Stimulated activated CD4-positive, alpha-beta T cell treated with anti-CD3 and anti-CD28 coated beads, Interleukin-15, amount 100 ng/mL, for 24 hours (primary cell): ENCODE data around the gene BRIX1.

Experiments used
- DNase-seq: peaks from one replicate; pipeline ENCODE4 v3.0.0-alpha.2; 2020

BRIX1 gene

GRCh38 chr5:34915139-34915855, at the start of gene BRIX1, which contains the start of gene RAD1:
TSS of gene BRIX1 (plus strand) at chr5:34915711. CDS start at chr5:34915739, 28 bp downstream.
TSS of gene RAD1 (minus strand) at chr5:34915504. CDS start at chr5:34914892, 612 bp downstream.
- DNase-seq, result peak; percentile 96

- no peak for DNase-seq
Observed at GRCh38 chr5:34866989-34867471, 48.5 kb upstream of the BRIX1 start.

GRCh38 chr5:34867660-34868059, 47.9 kb upstream of the BRIX1 start:
- DNase-seq, result no peak

GRCh38 chr5:34868791-34869190, 46.7 kb upstream of the BRIX1 start:
- DNase-seq, result no peak

- no peak for DNase-seq
Observed at GRCh38 chr5:34869256-34869655, 46.3 kb upstream of the BRIX1 start.

- no peak for DNase-seq
Observed at GRCh38 chr5:34870382-34870781, 45.1 kb upstream of the BRIX1 start.

GRCh38 chr5:34876275-34876674, 39.2 kb upstream of the BRIX1 start:
- DNase-seq, result no peak

- no peak for DNase-seq
Observed at GRCh38 chr5:34881246-34881645, 34.3 kb upstream of the BRIX1 start.

- DNase-seq, result no peak
Observed at GRCh38 chr5:34886392-34887119, 29.0 kb upstream of the BRIX1 start.

- DNase-seq, result no peak
Observed at GRCh38 chr5:34889394-34889793, 26.1 kb upstream of the BRIX1 start.

- DNase-seq, result no peak
Observed at GRCh38 chr5:34891981-34892380, 23.5 kb upstream of the BRIX1 start.

GRCh38 chr5:34892414-34892813, 23.1 kb upstream of the BRIX1 start:
- no peak for DNase-seq

GRCh38 chr5:34894716-34895115, 20.8 kb upstream of the BRIX1 start:
- DNase-seq, result no peak

- DNase-seq, result no peak
Observed at GRCh38 chr5:34895641-34896419, 19.7 kb upstream of the BRIX1 start.

GRCh38 chr5:34897646-34898045, 17.9 kb upstream of the BRIX1 start:
- no peak for DNase-seq

- DNase-seq, result peak; percentile 65
Observed at GRCh38 chr5:34898258-34898895, 17.1 kb upstream of the BRIX1 start.

- DNase-seq, result no peak
Observed at GRCh38 chr5:34899066-34899465, 16.4 kb upstream of the BRIX1 start.

- no peak for DNase-seq
Observed at GRCh38 chr5:34900652-34901051, 14.9 kb upstream of the BRIX1 start.

- no peak for DNase-seq
Observed at GRCh38 chr5:34903260-34903659, 12.3 kb upstream of the BRIX1 start.

- no peak for DNase-seq
Observed at GRCh38 chr5:34905564-34905963, 9.9 kb upstream of the BRIX1 start.

- DNase-seq, result no peak
Observed at GRCh38 chr5:34913072-34913471, 2.4 kb upstream of the BRIX1 start.

- peak; percentile 31 for DNase-seq
Observed at GRCh38 chr5:34914671-34915138, 806 bp upstream of the BRIX1 start.

- peak; percentile 34 for DNase-seq
Observed at GRCh38 chr5:34915856-34916192, 313 bp downstream of the BRIX1 start.
